Gastroesophageal sphincter (tissue), 4 donors: ENCODE data around the gene STX2. TPM values are rescaled to one million over a fixed set of nuclear protein-coding genes. Genes with fewer than 3 reads are reported as not detected.

Experiments
- ATAC-seq: fragments of 150-250 bp; one replicate; pipeline ENCODE4 v1.9.1; 2016; ENCODE audit warnings: mild to moderate bottlenecking, moderate library complexity
- H3K27ac ChIP-seq, 4 donors: fragments of 200-600 bp; sonication (generic) in 3 of 4; 1 replicate in 3 of 4; 2 replicates in 1 of 4; pipeline ENCODE4 v1.5.1; 2016 to 2019
- H3K27me3 ChIP-seq: fragments of 200-600 bp; sonication (generic); one replicate; pipeline ENCODE4 v1.5.1; 2019
- H3K36me3 ChIP-seq, 2 donors: fragments of 200-600 bp; sonication (generic); one replicate each; pipeline ENCODE4 v1.5.1; 2019; ENCODE audit warnings: control low read depth in 1 of 2
- H3K4me1 ChIP-seq, 3 donors: fragments of 200-600 bp; sonication (generic); 1 replicate in 2 of 3; 2 replicates in 1 of 3; pipeline ENCODE4 v1.5.1; 2016 to 2019; ENCODE audit warnings: control low read depth in 2 of 3
- H3K4me3 ChIP-seq, 2 donors: fragments of 200-600 bp; sonication (generic); one replicate each; pipeline ENCODE4 v1.5.1; 2019; ENCODE audit warnings: mild to moderate bottlenecking in 1 of 2, moderate library complexity in 1 of 2
- H3K9me3 ChIP-seq, 3 donors: fragments of 200-600 bp; sonication (generic); one replicate each; pipeline ENCODE4 v1.5.1; 2017 to 2019; ENCODE audit warnings: control low read depth in 2 of 3
- EP300 ChIP-seq: sonication (generic); formaldehyde crosslinking; IDR thresholded peaks from one replicate; pipeline ENCODE4 v1.6.1; 2017; ENCODE audit warnings: antibody characterized with exemption, mild to moderate bottlenecking
- POLR2A ChIP-seq, 2 donors: fragments of 450-650 bp; IDR thresholded peaks; one replicate each; pipeline ENCODE4 v1.6.1; 2017; ENCODE audit warnings: antibody characterized with exemption in 2 of 2, mild to moderate bottlenecking in 2 of 2, moderate library complexity in 1 of 2
- POLR2AphosphoS5 ChIP-seq: sonication (generic); formaldehyde crosslinking; IDR thresholded peaks from one replicate; pipeline ENCODE4 v1.6.1; 2017; ENCODE audit warnings: antibody characterized with exemption
- whole genome bisulfite sequencing, 2 donors: methylation state at CpG; one replicate each; pipeline ENCODE4 v1.1.5; 2018; ENCODE audit warnings: low coverage in 1 of 2; 5-methylcytosine and 5-hydroxymethylcytosine counted together
- total RNA-seq, 4 donors: library from RNA; depleted of rRNA; stranded (reverse); fragments of >200 nt; gene quantifications; one replicate each; pipeline ENCODE4 v1.1.0, GENCODE V29; 2016
- TF ChIP-seq, protein P1 (sequence below), 4 experiments: fragments of 200-600 bp in 2 of 4; fragments of 450-650 bp in 2 of 4; sonication (generic) in 1 of 4; IDR thresholded peaks; one replicate each; pipeline ENCODE4 v1.5.1; 2017 to 2019; ENCODE audit warnings: antibody characterized with exemption in 4 of 4, mild to moderate bottlenecking in 2 of 4, moderate library complexity in 2 of 4

Gene STX2
- total RNA-seq, 4 donors from 2014 or later: 41.6 to 77.5 (median 54.3) TPM

DNA sequence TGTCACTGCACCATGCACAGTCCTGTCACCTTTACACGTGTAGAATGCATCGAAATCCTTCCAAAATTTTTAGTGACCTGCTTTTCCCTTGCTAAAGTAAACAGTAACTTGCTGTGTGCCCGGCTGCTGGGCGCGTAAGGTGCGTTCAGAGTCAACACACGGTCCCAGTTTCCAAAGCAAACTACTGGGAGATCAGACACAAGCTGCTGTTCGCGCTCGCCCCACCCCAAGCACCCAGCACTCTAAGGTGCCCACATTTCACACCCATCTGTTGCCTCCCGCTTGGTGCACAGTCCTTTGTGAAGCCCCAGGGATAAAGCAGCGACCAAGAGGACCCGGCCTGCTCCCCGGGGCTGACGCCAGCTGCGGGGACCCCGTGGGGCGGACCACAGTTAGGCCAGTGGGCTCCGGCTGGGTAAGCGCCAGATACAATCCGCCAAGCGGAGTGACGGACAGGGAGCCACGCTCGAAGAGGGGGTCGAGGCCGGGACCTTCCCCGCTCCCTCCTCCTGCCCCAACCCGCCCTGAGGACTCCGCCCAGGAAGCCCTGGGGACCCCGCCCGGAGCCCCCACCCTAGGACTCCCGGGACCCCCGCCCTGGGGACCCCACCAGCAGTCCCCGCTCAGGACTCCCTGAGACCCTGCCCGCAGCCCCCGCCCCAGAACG is 633 bp downstream of the STX2 start:
- TF ChIP-seq POLR2A (IDR thresholded peaks at IDR 0.05) (no peak), EP300 (no peak), POLR2AphosphoS5 (no peak)
- TF ChIP-seq, protein P1, sequence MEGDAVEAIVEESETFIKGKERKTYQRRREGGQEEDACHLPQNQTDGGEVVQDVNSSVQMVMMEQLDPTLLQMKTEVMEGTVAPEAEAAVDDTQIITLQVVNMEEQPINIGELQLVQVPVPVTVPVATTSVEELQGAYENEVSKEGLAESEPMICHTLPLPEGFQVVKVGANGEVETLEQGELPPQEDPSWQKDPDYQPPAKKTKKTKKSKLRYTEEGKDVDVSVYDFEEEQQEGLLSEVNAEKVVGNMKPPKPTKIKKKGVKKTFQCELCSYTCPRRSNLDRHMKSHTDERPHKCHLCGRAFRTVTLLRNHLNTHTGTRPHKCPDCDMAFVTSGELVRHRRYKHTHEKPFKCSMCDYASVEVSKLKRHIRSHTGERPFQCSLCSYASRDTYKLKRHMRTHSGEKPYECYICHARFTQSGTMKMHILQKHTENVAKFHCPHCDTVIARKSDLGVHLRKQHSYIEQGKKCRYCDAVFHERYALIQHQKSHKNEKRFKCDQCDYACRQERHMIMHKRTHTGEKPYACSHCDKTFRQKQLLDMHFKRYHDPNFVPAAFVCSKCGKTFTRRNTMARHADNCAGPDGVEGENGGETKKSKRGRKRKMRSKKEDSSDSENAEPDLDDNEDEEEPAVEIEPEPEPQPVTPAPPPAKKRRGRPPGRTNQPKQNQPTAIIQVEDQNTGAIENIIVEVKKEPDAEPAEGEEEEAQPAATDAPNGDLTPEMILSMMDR (IDR thresholded peaks at IDR 0.05): no peak
- 2% methylated on average over 8 of the region's 38 CpGs for whole genome bisulfite sequencing, 2 donors
- Histone ChIP-seq H3K4me1 (peaks cover 0 to 49% (median 13%) of the 10 kb centered on the region in 3 donors), H3K27ac (peak overlapping the region; percentile 57 to 94 (median 88)), H3K4me3 (peak overlapping the region; percentile 77 to 100), H3K9me3 (no peaks in the 10 kb centered on the region), H3K36me3 (no peaks in the 10 kb centered on the region), H3K27me3 (no peaks in the 10 kb centered on the region)
- peak; percentile 16 for ATAC-seq

DNA sequence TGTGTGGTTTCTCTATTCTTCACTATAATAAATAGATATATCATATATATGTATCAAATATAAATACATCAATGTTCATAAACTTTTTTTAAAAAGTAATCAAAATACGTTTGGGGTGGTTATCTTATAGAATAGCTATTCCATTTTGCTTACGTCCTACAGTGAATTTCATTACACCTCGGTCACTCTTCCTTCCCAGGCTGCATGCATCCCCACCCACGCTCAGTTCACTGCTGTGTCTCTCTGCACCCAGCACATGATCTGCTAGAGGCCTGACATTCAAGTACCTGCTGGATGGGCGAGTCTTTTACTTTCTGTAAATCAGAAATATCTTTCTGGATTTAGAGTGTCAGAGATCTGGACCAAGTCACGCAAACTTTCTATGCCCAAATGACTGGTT is 3.6 kb downstream of the STX2 start:
- no peak for TF ChIP-seq POLR2A (IDR thresholded peaks at IDR 0.05)
- TF ChIP-seq EP300: no peak
- TF ChIP-seq, protein P1 (IDR thresholded peaks at IDR 0.05): no peak
- no peak for TF ChIP-seq POLR2AphosphoS5
- WGBS, 2 donors: 64 to 77% methylated on average over 6 of the region's 6 CpGs
- no peaks in the 10 kb centered on the region for H3K27me3 ChIP-seq
- no peak overlapping the region for H3K4me3 ChIP-seq
- no peaks in the 10 kb centered on the region for H3K9me3 ChIP-seq
- no peaks in the 10 kb centered on the region for H3K36me3 ChIP-seq
- peaks cover 0 to 79% (median 17%) of the 10 kb centered on the region in 3 donors for H3K4me1 ChIP-seq
- no peak overlapping the region for H3K27ac ChIP-seq
- ATAC-seq: no peak

DNA sequence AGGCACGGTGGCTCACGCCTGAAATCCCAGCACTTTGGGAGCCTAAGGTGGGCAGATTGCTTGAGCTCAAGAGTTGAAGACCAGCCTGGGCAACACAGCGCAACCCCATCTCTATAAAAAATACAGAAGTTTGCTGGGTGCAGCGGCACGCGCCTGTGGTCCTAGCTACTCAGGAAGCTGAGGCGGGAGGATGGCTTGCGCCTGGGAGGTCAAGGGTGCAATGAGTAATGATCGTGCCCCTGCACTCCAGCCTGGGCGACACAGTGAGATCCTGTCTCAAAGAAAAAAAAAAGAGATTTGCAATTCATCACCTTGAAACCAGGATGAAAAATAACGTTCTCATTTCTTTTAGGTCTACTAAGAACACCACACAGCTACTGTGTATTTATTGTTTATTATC is 4.0 kb downstream of the STX2 start:
- Histone ChIP-seq H3K27me3 (no peaks in the 10 kb centered on the region), H3K27ac (no peak overlapping the region), H3K36me3 (no peaks in the 10 kb centered on the region), H3K4me3 (no peak overlapping the region), H3K4me1 (peaks cover 0 to 81% (median 17%) of the 10 kb centered on the region in 3 donors), H3K9me3 (no peaks in the 10 kb centered on the region)
- TF ChIP-seq POLR2A (IDR thresholded peaks at IDR 0.05): no peak
- TF ChIP-seq POLR2AphosphoS5: no peak
- TF ChIP-seq EP300: no peak
- WGBS, 2 donors: 78 to 80% methylated on average over 9 to 10 of the region's 11 CpGs
- no peak for ATAC-seq

DNA sequence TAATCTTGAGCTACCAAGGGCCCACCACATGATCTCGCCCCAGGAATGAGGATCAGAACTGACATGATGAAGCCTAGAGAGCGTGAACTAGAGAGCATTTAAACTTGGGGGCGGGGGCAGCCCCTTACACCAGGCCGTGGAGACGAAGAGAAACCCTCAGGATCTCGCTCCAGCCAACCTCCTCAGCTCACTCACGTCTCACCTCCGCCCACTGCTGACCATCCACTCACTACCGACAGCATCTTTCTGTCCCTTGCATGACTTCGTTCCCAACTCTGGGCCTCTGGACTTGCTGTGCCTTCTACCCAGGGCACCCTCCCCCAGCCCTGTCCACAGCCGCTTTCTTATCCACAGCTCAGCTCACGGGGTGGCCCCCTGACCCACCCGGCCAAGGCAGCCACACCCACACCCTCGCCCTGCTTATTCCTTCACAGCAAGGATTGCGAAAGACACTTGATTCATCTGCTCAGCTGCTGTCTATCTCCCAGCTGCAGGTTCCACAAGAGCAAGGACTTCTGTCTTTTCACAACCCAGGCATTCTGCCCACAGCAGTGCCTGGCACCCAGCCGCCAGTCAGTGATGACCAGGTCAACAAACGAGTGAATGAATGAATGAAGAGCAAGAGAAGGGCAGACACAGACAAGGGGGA is 6.4 kb downstream of the STX2 start:
- no peak overlapping the region for H3K4me3 ChIP-seq
- ATAC-seq: peak; percentile 65
- no peaks in the 10 kb centered on the region for H3K36me3 ChIP-seq
- peaks cover 0 to 83% (median 16%) of the 10 kb centered on the region in 3 donors for H3K4me1 ChIP-seq
- WGBS, 2 donors: 61 to 92% methylated on average over 7 to 9 of the region's 17 CpGs
- peak overlapping the region in 1 of 4 donors; percentile 15 for H3K27ac ChIP-seq
- TF ChIP-seq, protein P1 (IDR thresholded peaks at IDR 0.05): no peak
- no peak for TF ChIP-seq POLR2AphosphoS5
- no peaks in the 10 kb centered on the region for H3K9me3 ChIP-seq
- H3K27me3 ChIP-seq: no peaks in the 10 kb centered on the region

DNA sequence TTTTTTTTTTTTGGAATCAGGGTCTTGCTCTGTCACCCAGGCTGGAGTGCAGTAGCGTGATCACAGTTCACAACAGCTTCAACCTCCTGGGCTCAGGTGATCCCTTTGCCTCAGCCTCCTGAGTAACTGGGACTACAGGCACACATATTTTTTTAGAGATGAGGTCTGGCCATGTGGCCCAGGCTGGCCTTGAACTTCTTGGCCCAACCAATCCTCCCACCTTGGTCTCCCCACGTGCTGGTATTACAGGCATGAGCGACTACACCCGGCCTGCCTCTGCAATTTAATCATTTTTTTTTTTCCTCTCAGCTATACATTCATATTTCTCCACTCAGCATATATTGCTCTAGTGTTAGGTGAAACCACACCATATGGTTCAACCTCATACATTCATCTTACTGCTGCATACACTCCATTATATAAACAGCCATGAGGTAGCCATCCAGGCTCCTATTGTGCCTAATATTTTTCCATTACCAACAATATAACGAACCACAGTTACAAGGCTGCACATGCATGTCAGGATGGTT is 7.1 kb downstream of the STX2 start:
- WGBS, 2 donors: 84 to 100% methylated on average over 4 to 5 of the region's 5 CpGs
- Histone ChIP-seq H3K4me1 (peaks cover 0 to 83% (median 21%) of the 10 kb centered on the region in 3 donors), H3K27me3 (no peaks in the 10 kb centered on the region), H3K9me3 (no peaks in the 10 kb centered on the region), H3K4me3 (no peak overlapping the region), H3K36me3 (no peaks in the 10 kb centered on the region), H3K27ac (no peak overlapping the region)
- ATAC-seq: no peak
- TF ChIP-seq, protein P1 (IDR thresholded peaks at IDR 0.05): no peak
- no peak for TF ChIP-seq EP300
- TF ChIP-seq POLR2AphosphoS5: no peak
- TF ChIP-seq POLR2A (IDR thresholded peaks at IDR 0.05): no peak
